CD14-positive monocyte (primary cell): ENCODE data around the gene TMEM30B. TPM values are rescaled to one million over a fixed set of nuclear protein-coding genes. Genes with fewer than 3 reads are reported as not detected.

ENCODE experiments used
- DNase-seq, 3 donors: peaks; one replicate each; pipeline ENCODE4 v3.0.0-alpha.2; 2011 to 2022
- H2AFZ ChIP-seq: 2 replicates; pipeline ENCODE4 v1.6.0; 2012; ENCODE audit warnings: mild to moderate bottlenecking, low read depth, low read length, inconsistent platforms; ENCODE audit not compliant: insufficient read depth, poor library complexity, severe bottlenecking
- H3K27ac ChIP-seq, 2 donors: 1 replicate in 1 of 2; 2 replicates in 1 of 2; pipeline ENCODE4 v1.5.1; 2012 to 2013; ENCODE audit warnings: low read length in 2 of 2, control low read depth in 1 of 2, inconsistent platforms in 1 of 2, low read depth in 1 of 2, mild to moderate bottlenecking in 1 of 2
- H3K27me3 ChIP-seq, 2 donors: one replicate each; pipeline versions ENCODE4 v1.6.0 to v1.6.1; 2011 to 2013; ENCODE audit warnings: low read length in 2 of 2; ENCODE audit not compliant: control insufficient read depth in 2 of 2, insufficient read depth in 2 of 2
- H3K36me3 ChIP-seq, 2 donors: replicated peaks in 1 of 2; 1 replicate in 1 of 2; 2 replicates in 1 of 2; pipeline versions ENCODE4 v1.5.1 to v1.6.1; 2012 to 2013; ENCODE audit warnings: low read length in 2 of 2, control low read depth in 1 of 2, inconsistent platforms in 1 of 2, mild to moderate bottlenecking in 1 of 2; ENCODE audit not compliant: insufficient read depth in 2 of 2, control insufficient read depth in 1 of 2
- H3K4me1 ChIP-seq, 2 donors: 1 replicate in 1 of 2; 2 replicates in 1 of 2; pipeline versions ENCODE4 v1.5.1 to v1.6.1; 2012 to 2013; ENCODE audit warnings: low read length in 2 of 2, control low read depth in 1 of 2, inconsistent platforms in 1 of 2, mild to moderate bottlenecking in 1 of 2, moderate library complexity in 1 of 2; ENCODE audit not compliant: insufficient read depth in 2 of 2, control insufficient read depth in 1 of 2
- H3K4me2 ChIP-seq: replicated peaks from 2 replicates; pipeline ENCODE3; 2012; ENCODE audit warnings: low read length, moderate library complexity, mild to moderate bottlenecking; ENCODE audit not compliant: poor library complexity, severe bottlenecking; ENCODE audit errors: extremely low read depth
- H3K4me3 ChIP-seq, 3 experiments: fragments of 200-600 bp in 1 of 3; sonication (generic) in 1 of 3; replicated peaks in 1 of 3; 1 replicate in 2 of 3; 2 replicates in 1 of 3; pipeline ENCODE4 v1.5.1; 2011 to 2013; ENCODE audit warnings: low read length in 3 of 3, mild to moderate bottlenecking in 3 of 3, control low read depth in 2 of 3, low read depth in 2 of 3, inconsistent platforms in 1 of 3, moderate library complexity in 1 of 3
- H3K79me2 ChIP-seq: 2 replicates; pipeline ENCODE4 v1.6.0; 2012; ENCODE audit warnings: mild to moderate bottlenecking, control low read depth, inconsistent platforms, low read length, moderate library complexity; ENCODE audit not compliant: insufficient read depth
- H3K9ac ChIP-seq: 2 replicates; pipeline ENCODE4 v1.6.0; 2017; ENCODE audit warnings: low read length, mild to moderate bottlenecking; ENCODE audit not compliant: insufficient read depth, poor library complexity, severe bottlenecking
- H3K9me3 ChIP-seq, 2 donors: replicated peaks in 1 of 2; 1 replicate in 1 of 2; 2 replicates in 1 of 2; pipeline versions ENCODE4 v1.5.1 to v1.6.1; 2012 to 2013; ENCODE audit warnings: low read length in 2 of 2, control low read depth in 1 of 2; ENCODE audit not compliant: control insufficient read depth in 1 of 2, insufficient read depth in 1 of 2
- H4K20me1 ChIP-seq: 2 replicates; pipeline ENCODE4 v1.6.0; 2012; ENCODE audit warnings: mild to moderate bottlenecking, low read length, control low read depth, moderate library complexity; ENCODE audit not compliant: insufficient read depth
- H3K27ac Mint-ChIP-seq, 7 donors: one replicate each; pipeline ENCODE4 v1.8.0; 2020; ENCODE audit warnings: mild to moderate bottlenecking in 7 of 7, mixed read lengths in 7 of 7, moderate library complexity in 6 of 7, inconsistent platforms in 2 of 7
- H3K27me3 Mint-ChIP-seq, 3 donors: one replicate each; pipeline ENCODE4 v1.8.0; 2021 to 2022; ENCODE audit warnings: low read depth in 3 of 3, mild to moderate bottlenecking in 3 of 3, mixed read lengths in 3 of 3, moderate library complexity in 3 of 3, inconsistent platforms in 1 of 3
- H3K36me3 Mint-ChIP-seq, 2 donors: one replicate each; pipeline ENCODE4 v1.8.0; 2020; ENCODE audit warnings: mixed read lengths in 2 of 2, inconsistent platforms in 1 of 2, mild to moderate bottlenecking in 1 of 2
- H3K4me1 Mint-ChIP-seq: one replicate; pipeline ENCODE4 v1.8.0; 2020; ENCODE audit warnings: mild to moderate bottlenecking, mixed read lengths
- H3K4me3 Mint-ChIP-seq, 2 donors: one replicate each; pipeline ENCODE4 v1.8.0; 2020; ENCODE audit warnings: mild to moderate bottlenecking in 2 of 2, mixed read lengths in 2 of 2, moderate library complexity in 1 of 2
- H3K9me3 Mint-ChIP-seq, 7 donors: one replicate each; pipeline ENCODE4 v1.8.0; 2020 to 2022; ENCODE audit warnings: mixed read lengths in 7 of 7, mild to moderate bottlenecking in 6 of 7, moderate library complexity in 6 of 7, inconsistent platforms in 2 of 7
- CTCF ChIP-seq: fragments of 200-600 bp; IDR thresholded peaks from one replicate; pipeline ENCODE4 v1.8.0; 2022; ENCODE audit warnings: antibody characterized with exemption, mild to moderate bottlenecking
- WGBS: methylation state at CpG from one replicate; pipeline ENCODE4 v1.1.5; 2013; ENCODE audit warnings: missing lambda C conversion rate; ENCODE audit not compliant: insufficient coverage; 5-methylcytosine and 5-hydroxymethylcytosine counted together
- intact Hi-C, 2 donors: fragments of 100-400 bp; cut with micrococcal nuclease; formaldehyde crosslinking; loops; one replicate each; pipeline versions ENCODE4 v1.15.0 to v1.15.1; 2023
- polyA plus RNA-seq, 3 donors: library from polyadenylated mRNA; depleted of rRNA in 1 of 3; unstranded in 2 of 3; stranded (reverse) in 1 of 3; fragments of 300-500 nt in 2 of 3; fragments of >200 nt in 1 of 3; fragmentation: Illumina TruSeq in 2 of 3; gene quantifications; 1 replicate in 2 of 3; 2 replicates in 1 of 3; pipeline ENCODE4 v1.2.3, GENCODE V29; 2012 to 2021

The TMEM30B gene
- polyA plus RNA-seq, 3 donors: not detected

GRCh38 chr14:61233436-61233956, 47.6 kb downstream of the TMEM30B start:
- no peak overlapping the region for H2AFZ ChIP-seq
- H3K27ac ChIP-seq: no peak overlapping the region
- H3K27me3 Mint-ChIP-seq: peaks cover 11 to 26% (median 16%) of the 10 kb centered on the region in 3 donors
- no peak for TF ChIP-seq CTCF
- no peaks in the 10 kb centered on the region for H3K36me3 Mint-ChIP-seq
- H3K4me3 ChIP-seq: no peak overlapping the region
- WGBS: no CpG with 5 or more reads among the region's 3 CpGs
- no peak overlapping the region for H3K4me3 Mint-ChIP-seq
- DNase-seq: no peak
- no peaks in the 10 kb centered on the region for H3K4me1 ChIP-seq
- no peak overlapping the region for H3K9ac ChIP-seq
- H3K9me3 ChIP-seq: no peaks in the 10 kb centered on the region
- no peak overlapping the region for H3K4me2 ChIP-seq
- peaks cover 0 to 3% (median 1%) of the 10 kb centered on the region in 7 donors for H3K9me3 Mint-ChIP-seq
- no peaks in the 10 kb centered on the region for H3K36me3 ChIP-seq
- no peaks in the 10 kb centered on the region for H3K79me2 ChIP-seq
- intact Hi-C loops: no loop called here
- no peaks in the 10 kb centered on the region for H4K20me1 ChIP-seq
- H3K27ac Mint-ChIP-seq: no peak overlapping the region
- H3K27me3 ChIP-seq: peaks cover 2 to 6% of the 10 kb centered on the region in 2 donors
- H3K4me1 Mint-ChIP-seq: no peaks in the 10 kb centered on the region

DNA sequence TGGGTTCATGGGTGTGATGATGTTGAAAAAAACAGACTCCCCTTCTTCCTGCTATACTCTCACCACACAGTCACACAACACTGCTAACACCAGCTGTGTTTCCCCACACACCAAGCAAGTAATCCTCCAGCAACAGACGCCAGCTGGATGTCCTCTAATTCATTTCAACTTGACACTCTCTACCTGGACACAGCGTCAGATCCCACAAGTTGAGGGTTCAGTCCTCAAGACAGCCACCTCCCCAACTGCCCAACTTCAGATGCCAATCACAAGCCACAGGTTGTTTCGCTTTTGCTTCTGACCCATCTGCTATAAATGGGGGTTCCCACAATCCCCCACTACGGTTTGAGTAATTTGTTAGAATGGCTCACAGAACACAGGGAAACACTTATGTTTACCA, 49.3 kb downstream of the TMEM30B start:
- peaks cover 11 to 23% (median 16%) of the 10 kb centered on the region in 3 donors for H3K27me3 Mint-ChIP-seq
- H3K79me2 ChIP-seq: no peaks in the 10 kb centered on the region
- no peak for TF ChIP-seq CTCF
- no peaks in the 10 kb centered on the region for H3K9me3 ChIP-seq
- intact Hi-C loops: no loop called here
- H3K36me3 Mint-ChIP-seq: no peaks in the 10 kb centered on the region
- no peak overlapping the region for H3K4me2 ChIP-seq
- no peak for DNase-seq
- peaks cover 2 to 6% of the 10 kb centered on the region in 2 donors for H3K27me3 ChIP-seq
- H3K9me3 Mint-ChIP-seq: peaks cover 0 to 3% (median 0%) of the 10 kb centered on the region in 7 donors
- no peak overlapping the region for H3K27ac Mint-ChIP-seq
- no peaks in the 10 kb centered on the region for H4K20me1 ChIP-seq
- no peak overlapping the region for H3K9ac ChIP-seq
- H3K4me1 Mint-ChIP-seq: no peaks in the 10 kb centered on the region
- H3K4me3 ChIP-seq: no peak overlapping the region
- H3K4me3 Mint-ChIP-seq: no peak overlapping the region
- H3K4me1 ChIP-seq: no peaks in the 10 kb centered on the region
- H2AFZ ChIP-seq: no peak overlapping the region
- WGBS: 100% methylated on average over 2 of the region's 4 CpGs
- H3K36me3 ChIP-seq: no peaks in the 10 kb centered on the region
- no peak overlapping the region for H3K27ac ChIP-seq
